ENCODE measurements around the gene CNNM1.

- no peak for TF ChIP-seq POLR2AphosphoS5 (IDR thresholded peaks at IDR 0.05)
- no peak for TF ChIP-seq CTCF (IDR thresholded peaks at IDR 0.05)
Measured at GRCh38 chr10:99337901-99338300, 8.7 kb downstream of the CNNM1 start.
